OCI-LY1 (cell line): ENCODE measurements around the gene CLEC12A.

Experiments used
- H2AFZ ChIP-seq: fragments of 200-600 bp; sonication (generic), shearing (Covaris generic); 2 replicates; pipeline ENCODE4 v1.6.0; 2014; ENCODE audit warnings: antibody characterized with exemption, mild to moderate bottlenecking, low read length
- H3F3A ChIP-seq: fragments of 200-600 bp; sonication (generic), shearing (Covaris generic); 2 replicates; pipeline ENCODE4 v1.6.0; 2014; ENCODE audit warnings: mild to moderate bottlenecking, antibody characterized with exemption, low read length, moderate library complexity; ENCODE audit not compliant: insufficient read depth
- H3K27ac ChIP-seq: fragments of 200-600 bp; sonication (generic); 2 replicates; pipeline ENCODE4 v1.5.1; 2014; ENCODE audit warnings: low read length, mixed run types, mild to moderate bottlenecking, low read depth; ENCODE audit not compliant: poor library complexity, severe bottlenecking
- H3K27me3 ChIP-seq: fragments of 200-600 bp; sonication (generic); 2 replicates; pipeline ENCODE4 v1.6.0; 2014; ENCODE audit warnings: antibody characterized with exemption, mild to moderate bottlenecking, low read length, moderate library complexity; ENCODE audit not compliant: insufficient read depth
- H3K36me3 ChIP-seq: fragments of 200-600 bp; sonication (generic); 2 replicates; pipeline ENCODE4 v1.6.1; 2014; ENCODE audit warnings: mild to moderate bottlenecking, antibody characterized with exemption, low read length, moderate library complexity, mixed read lengths; ENCODE audit not compliant: insufficient read depth
- H3K4me1 ChIP-seq: fragments of 200-600 bp; sonication (generic); 2 replicates; pipeline ENCODE4 v1.5.1; 2014; ENCODE audit warnings: mild to moderate bottlenecking, low read length, moderate library complexity; ENCODE audit not compliant: insufficient read depth, severe bottlenecking
- H3K4me2 ChIP-seq: fragments of 200-600 bp; sonication (generic), shearing (Covaris generic); 2 replicates; pipeline ENCODE4 v1.6.1; 2014; ENCODE audit warnings: low read length
- H3K4me3 ChIP-seq: fragments of 200-600 bp; sonication (generic); 2 replicates; pipeline ENCODE4 v1.5.1; 2014; ENCODE audit warnings: low read length, low read depth, mild to moderate bottlenecking, mixed read lengths; ENCODE audit not compliant: poor library complexity, severe bottlenecking
- H3K79me2 ChIP-seq: fragments of 200-600 bp; shearing (Covaris generic); 2 replicates; pipeline ENCODE4 v1.6.1; 2016; ENCODE audit warnings: mixed run types, low read length, mixed read lengths; ENCODE audit not compliant: insufficient read depth
- H3K9ac ChIP-seq: fragments of 200-600 bp; sonication (generic), shearing (Covaris generic); 2 replicates; pipeline ENCODE4 v1.6.1; 2014; ENCODE audit warnings: mild to moderate bottlenecking, low read length, mixed read lengths
- H3K9me2 ChIP-seq: fragments of 200-600 bp; sonication (generic), shearing (Covaris generic); 2 replicates; pipeline ENCODE4 v1.6.1; 2014; ENCODE audit warnings: low read depth, mild to moderate bottlenecking, low read length, mixed read lengths
- H3K9me3 ChIP-seq: fragments of 200-600 bp; shearing (Covaris generic); 2 replicates; pipeline ENCODE4 v1.6.1; 2014; ENCODE audit warnings: low read length, mixed read lengths
- H4K20me1 ChIP-seq: fragments of 200-600 bp; sonication (generic), shearing (Covaris generic); 2 replicates; pipeline ENCODE4 v1.6.0; 2016; ENCODE audit warnings: mild to moderate bottlenecking, low read length; ENCODE audit not compliant: insufficient read depth
- CTCF ChIP-seq: fragments of 200-600 bp; sonication (generic), shearing (Covaris generic); IDR thresholded peaks from 2 replicates; pipeline ENCODE4 v1.5.1; 2017; ENCODE audit warnings: mild to moderate bottlenecking, antibody characterized with exemption, low read length, moderate library complexity, mixed read lengths
- EZH2 ChIP-seq: fragments of 200-600 bp; sonication (generic), shearing (Covaris generic); IDR thresholded peaks from 2 replicates; pipeline ENCODE4 v1.8.0; 2017; ENCODE audit warnings: borderline replicate concordance, mixed run types, mild to moderate bottlenecking, antibody characterized with exemption, low read length, moderate library complexity, mixed read lengths

The CLEC12A gene

GRCh38 chr12:9991876-9992275 lies 20.7 kb downstream of the CLEC12A start:
- H3K36me3 ChIP-seq: no peaks in the 10 kb centered on the region
- no peak overlapping the region for H3K4me2 ChIP-seq
- H3K9me3 ChIP-seq: no peaks in the 10 kb centered on the region
- no peaks in the 10 kb centered on the region for H3K4me1 ChIP-seq
- H3K9me2 ChIP-seq: no peaks in the 10 kb centered on the region
- no peak overlapping the region for H3K4me3 ChIP-seq
- TF ChIP-seq EZH2: no peak
- TF ChIP-seq CTCF: no peak
- no peak overlapping the region for H2AFZ ChIP-seq
- H3K27ac ChIP-seq: no peak overlapping the region
- H4K20me1 ChIP-seq: no peaks in the 10 kb centered on the region
- no peaks in the 10 kb centered on the region for H3F3A ChIP-seq
- peaks cover 3% of the 10 kb centered on the region; the same call in 1 of the 2 replicates for H3K27me3 ChIP-seq
- no peaks in the 10 kb centered on the region for H3K79me2 ChIP-seq
- no peak overlapping the region for H3K9ac ChIP-seq

GRCh38 chr12:9992296-9992695 lies 21.1 kb downstream of the CLEC12A start:
- H3K9me2 ChIP-seq: no peaks in the 10 kb centered on the region
- H4K20me1 ChIP-seq: no peaks in the 10 kb centered on the region
- H3K27ac ChIP-seq: no peak overlapping the region
- no peak overlapping the region for H3K9ac ChIP-seq
- H2AFZ ChIP-seq: no peak overlapping the region
- H3K27me3 ChIP-seq: peaks cover 3% of the 10 kb centered on the region; the same call in 1 of the 2 replicates
- no peak overlapping the region for H3K4me3 ChIP-seq
- H3K4me1 ChIP-seq: no peaks in the 10 kb centered on the region
- H3K9me3 ChIP-seq: no peaks in the 10 kb centered on the region
- no peak overlapping the region for H3K4me2 ChIP-seq
- no peaks in the 10 kb centered on the region for H3K79me2 ChIP-seq
- H3K36me3 ChIP-seq: no peaks in the 10 kb centered on the region
- H3F3A ChIP-seq: no peaks in the 10 kb centered on the region
- no peak for TF ChIP-seq CTCF
- no peak for TF ChIP-seq EZH2

GRCh38 chr12:9999016-9999415 lies 27.8 kb downstream of the CLEC12A start, which contains the start of gene CLEC1B:
CLEC1B (minus strand) TSS chr12:9999121; CDS start chr12:9999100, 21 bp downstream.
- no peak within 1 kb of the TSS for H3K27ac ChIP-seq
- H3K4me2 ChIP-seq: no peak within 1 kb of the TSS
- TF ChIP-seq EZH2: no peak
- no peak for TF ChIP-seq CTCF
- no peaks in the 10 kb centered on the region for H4K20me1 ChIP-seq
- no peaks in the 10 kb centered on the region for H3K36me3 ChIP-seq
- H3K27me3 ChIP-seq: no peaks in the 10 kb centered on the region
- H3K9me3 ChIP-seq: no peaks in the 10 kb centered on the region
- H3F3A ChIP-seq: no peaks in the 10 kb centered on the region
- H3K4me1 ChIP-seq: no peaks in the 10 kb centered on the region
- no peaks in the 10 kb centered on the region for H3K9me2 ChIP-seq
- no peak within 1 kb of the TSS for H3K4me3 ChIP-seq
- H3K79me2 ChIP-seq: no peaks in the 10 kb centered on the region
- H3K9ac ChIP-seq: no peak within 1 kb of the TSS
- H2AFZ ChIP-seq: no peak within 1 kb of the TSS
